NCI-H2029 (cell line): ENCODE measurements around the gene SLC5A6.
A peak's percentile ranks its signal among the peaks of the same experiment; 100 is the strongest.

Experiments
- DNase-seq: peaks from one replicate; lab custom pipeline; 2025; lab: John Stamatoyannopoulos, UW

Gene SLC5A6

GRCh38 chr2:27211943-27212625 lies at the start of gene SLC5A6, which contains the start of gene ATRAID:
Gene SLC5A6, minus strand, starts transcription at chr2:27212268. Its CDS starts 4,618 bp downstream, at chr2:27207650.
Gene ATRAID, plus strand, starts transcription at chr2:27212041. Its CDS starts 328 bp downstream, at chr2:27212369.
- peak; percentile 63 for DNase-seq

- DNase-seq = no peak
Observed at GRCh38 chr2:27261241-27261925, 49.3 kb upstream of the SLC5A6 start.

GRCh38 chr2:27258051-27258450 lies 46.0 kb upstream of the SLC5A6 start:
- DNase-seq = no peak

- DNase-seq = no peak
Observed at GRCh38 chr2:27256855-27257454, 44.9 kb upstream of the SLC5A6 start.

- no peak for DNase-seq
Observed at GRCh38 chr2:27255660-27256059, 43.6 kb upstream of the SLC5A6 start.

- DNase-seq = no peak
Observed at GRCh38 chr2:27255187-27255586, 43.1 kb upstream of the SLC5A6 start.

GRCh38 chr2:27251766-27252165 lies 39.7 kb upstream of the SLC5A6 start:
- no peak for DNase-seq

- no peak for DNase-seq
Observed at GRCh38 chr2:27250652-27251379, 38.7 kb upstream of the SLC5A6 start.

- no peak for DNase-seq
Observed at GRCh38 chr2:27249891-27250651, 38.0 kb upstream of the SLC5A6 start.

GRCh38 chr2:27249159-27249890 lies 37.3 kb upstream of the SLC5A6 start:
- DNase-seq = no peak

GRCh38 chr2:27247893-27248292 lies 35.8 kb upstream of the SLC5A6 start:
- DNase-seq = no peak

GRCh38 chr2:27245626-27246025 lies 33.6 kb upstream of the SLC5A6 start:
- DNase-seq = no peak

GRCh38 chr2:27245116-27245515 lies 33.0 kb upstream of the SLC5A6 start:
- no peak for DNase-seq

GRCh38 chr2:27243391-27244130 lies 31.5 kb upstream of the SLC5A6 start:
- DNase-seq = no peak

GRCh38 chr2:27242614-27242951 lies 30.5 kb upstream of the SLC5A6 start:
- DNase-seq = no peak

- DNase-seq = no peak
Observed at GRCh38 chr2:27241761-27242613, 29.9 kb upstream of the SLC5A6 start.

GRCh38 chr2:27240406-27240805 lies 28.3 kb upstream of the SLC5A6 start:
- no peak for DNase-seq

GRCh38 chr2:27238976-27239375 lies 26.9 kb upstream of the SLC5A6 start:
- DNase-seq = no peak

- DNase-seq = no peak
Observed at GRCh38 chr2:27237341-27237945, 25.4 kb upstream of the SLC5A6 start.
